Stimulated activated CD8-positive, alpha-beta memory T cell treated with anti-CD3 and anti-CD28 coated beads, Interleukin-7, amount 100 ng/mL, for 48 hours (primary cell): ENCODE measurements around the gene C10orf105.
A peak's percentile ranks its signal among the peaks of the same experiment; 100 is the strongest.

Experiments
- DNase-seq, 2 donors: peaks; one replicate each; pipeline ENCODE4 v3.0.0-alpha.2; 2020; ENCODE audit warnings: low read depth in 1 of 2; ENCODE audit errors: extremely low read depth in 1 of 2

The C10orf105 gene

GRCh38 chr10:71737834-71738197 is 18.2 kb upstream of the C10orf105 start:
- no peak for DNase-seq

DNA sequence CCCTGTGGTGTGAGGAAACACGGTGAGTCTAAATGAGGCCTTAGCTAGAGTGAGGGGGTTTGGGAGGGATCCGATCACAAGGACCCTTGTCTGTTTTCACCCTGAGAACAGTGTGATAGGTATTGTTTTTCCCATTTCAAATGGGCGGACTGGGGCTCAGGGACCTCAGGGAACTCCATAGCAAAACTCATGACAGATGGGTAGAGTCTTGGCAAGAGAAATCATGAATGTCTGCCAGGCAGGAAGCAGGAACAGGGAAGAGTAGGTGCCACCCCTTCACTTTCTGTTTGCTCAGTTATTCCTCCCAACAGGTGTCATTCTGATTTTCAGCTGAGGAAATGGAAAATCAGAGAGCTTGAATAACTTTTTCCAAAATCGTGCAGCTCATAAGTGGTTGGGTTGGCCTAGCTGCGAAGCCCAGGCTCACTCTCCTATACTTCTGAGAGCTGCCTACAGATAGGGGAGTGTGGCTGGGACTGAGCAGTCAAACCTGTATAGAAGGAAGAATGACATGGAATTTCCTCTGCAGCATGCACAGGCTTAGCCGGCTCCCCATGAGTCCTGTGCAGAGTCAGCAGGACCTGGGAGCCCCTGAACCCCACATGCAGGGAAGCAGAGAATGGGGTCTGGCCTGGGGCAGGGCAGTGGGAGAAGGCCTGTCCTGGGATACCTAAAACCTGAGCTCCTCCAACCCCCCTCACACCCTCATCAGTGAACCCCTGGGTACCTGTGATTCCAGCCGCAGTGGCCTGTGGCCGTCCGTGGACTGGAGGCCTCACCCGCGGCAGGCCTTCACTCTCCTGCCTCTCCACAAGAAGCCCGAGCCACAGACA is 17.6 kb upstream of the C10orf105 start:
- no peak for DNase-seq

GRCh38 chr10:71736570-71736952 is 17.0 kb upstream of the C10orf105 start:
- no peak for DNase-seq

- peak in 1 of 2 donors; percentile 59 for DNase-seq
Observed at GRCh38 chr10:71735709-71736569, 16.4 kb upstream of the C10orf105 start.

DNA sequence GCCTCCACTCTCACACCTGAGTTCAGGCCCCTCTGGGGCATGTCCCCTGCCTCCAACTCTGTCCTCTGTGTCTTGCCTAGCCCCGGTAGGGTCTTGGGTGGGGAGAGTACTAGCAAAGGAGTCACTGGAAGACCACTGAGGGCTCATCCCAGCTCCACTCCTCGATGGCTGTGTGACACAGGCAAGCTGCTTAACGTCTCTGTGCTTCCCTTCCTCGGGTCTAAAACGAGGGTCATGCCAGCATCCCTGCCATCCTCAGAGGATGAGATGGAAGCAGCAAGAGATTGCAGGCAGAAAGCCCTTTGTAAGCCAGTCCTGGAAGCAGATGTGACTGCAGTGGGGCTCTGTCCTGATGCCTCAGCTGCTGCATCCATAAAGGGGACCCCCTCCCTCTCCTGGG is 15.2 kb upstream of the C10orf105 start:
- DNase-seq, result no peak

DNA sequence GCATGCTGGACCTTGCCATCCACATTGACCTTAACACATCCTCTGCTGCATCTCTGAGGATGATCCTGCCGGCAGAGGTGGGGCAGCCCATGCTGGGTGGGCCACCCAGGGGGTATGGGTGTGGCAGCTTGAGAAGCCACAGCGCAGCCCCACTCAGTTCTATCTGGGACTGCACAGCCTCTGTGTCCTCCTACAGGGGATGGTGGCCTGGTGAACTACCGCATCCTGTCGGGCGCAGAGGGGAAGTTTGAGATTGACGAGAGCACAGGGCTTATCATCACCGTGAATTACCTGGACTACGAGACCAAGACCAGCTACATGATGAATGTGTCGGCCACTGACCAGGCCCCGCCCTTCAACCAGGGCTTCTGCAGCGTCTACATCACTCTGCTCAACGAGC is 12.2 kb upstream of the C10orf105 start:
- DNase-seq, result no peak

- no peak for DNase-seq
Observed at GRCh38 chr10:71729161-71729636, 9.6 kb upstream of the C10orf105 start.

- DNase-seq, result no peak
Observed at GRCh38 chr10:71727738-71728737, 8.5 kb upstream of the C10orf105 start.

DNA sequence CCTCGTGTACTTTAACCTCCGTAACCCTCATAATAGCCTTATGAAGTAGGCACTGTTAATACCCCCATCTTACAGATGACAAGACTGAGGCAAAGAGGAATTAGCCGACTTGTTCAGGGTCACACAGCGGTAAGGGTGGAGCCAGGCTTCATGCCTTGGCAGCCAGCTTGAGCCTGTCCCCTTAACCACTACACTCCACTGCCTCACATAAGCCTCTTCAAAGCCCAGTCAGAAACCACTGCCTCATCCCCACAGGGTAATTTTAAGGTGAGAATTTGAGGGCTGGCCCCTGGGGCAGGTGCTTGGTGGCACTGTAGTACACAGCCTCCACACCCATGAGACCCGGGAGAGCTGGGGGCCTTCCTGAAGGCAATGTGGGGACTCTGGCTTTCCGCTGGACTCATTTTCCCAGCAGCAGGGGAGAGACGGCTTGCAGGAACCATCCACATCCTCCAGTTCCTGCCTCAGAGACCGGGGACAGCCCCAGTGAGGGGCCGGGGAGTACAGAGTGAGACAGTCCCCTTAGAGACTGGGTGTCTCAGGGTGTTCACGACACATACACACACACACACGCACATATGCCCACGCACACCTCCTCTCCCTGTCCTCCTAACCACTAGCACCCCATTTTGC is 7.6 kb upstream of the C10orf105 start:
- DNase-seq, result no peak

DNA sequence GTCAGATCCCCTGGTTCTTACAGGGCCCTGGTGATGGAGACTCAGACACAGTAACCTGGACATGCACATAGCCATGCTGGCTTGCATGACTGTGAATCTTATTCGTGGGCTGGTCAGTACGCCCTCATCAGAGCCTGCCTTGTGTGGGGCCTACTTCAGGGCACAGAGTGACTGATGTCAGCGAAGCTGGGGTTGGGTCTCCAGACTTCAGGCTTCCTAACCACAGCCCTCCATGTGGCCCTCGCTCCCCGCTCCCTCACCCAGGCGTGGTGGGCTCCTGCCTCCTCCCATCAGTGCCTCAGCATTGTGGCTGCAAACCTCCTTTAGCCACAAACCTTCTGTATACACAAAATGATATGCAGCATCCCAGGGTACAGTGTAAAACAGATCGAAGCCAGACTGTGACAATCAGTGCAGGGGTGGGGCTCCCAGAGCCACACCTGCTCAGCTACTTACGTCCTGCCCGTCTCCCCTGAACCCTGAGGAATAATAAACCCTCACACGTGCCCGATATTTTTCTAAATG is 7.1 kb upstream of the C10orf105 start:
- DNase-seq, result peak in 1 of 2 donors; percentile 66

- DNase-seq, result peak; percentile 69 to 88
Observed at GRCh38 chr10:71725998-71726579, 6.5 kb upstream of the C10orf105 start.

DNA sequence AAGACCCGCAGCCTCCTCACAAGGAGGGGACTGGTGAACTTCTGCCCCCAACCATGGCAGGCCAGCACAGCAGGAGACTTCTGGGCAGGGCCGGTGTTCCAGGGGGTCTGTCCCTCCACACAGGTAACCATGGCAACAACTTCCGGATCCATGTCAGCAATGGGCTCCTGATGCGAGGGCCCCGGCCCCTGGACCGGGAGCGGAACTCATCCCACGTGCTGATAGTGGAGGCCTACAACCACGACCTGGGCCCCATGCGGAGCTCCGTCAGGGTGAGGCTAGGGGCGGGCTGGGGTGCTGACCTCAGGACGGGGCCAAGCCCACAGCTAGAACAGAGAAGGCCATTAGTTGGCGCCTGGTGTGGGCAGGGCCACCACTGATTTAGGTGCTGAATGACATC is 5.7 kb upstream of the C10orf105 start:
- DNase-seq, result no peak

DNA sequence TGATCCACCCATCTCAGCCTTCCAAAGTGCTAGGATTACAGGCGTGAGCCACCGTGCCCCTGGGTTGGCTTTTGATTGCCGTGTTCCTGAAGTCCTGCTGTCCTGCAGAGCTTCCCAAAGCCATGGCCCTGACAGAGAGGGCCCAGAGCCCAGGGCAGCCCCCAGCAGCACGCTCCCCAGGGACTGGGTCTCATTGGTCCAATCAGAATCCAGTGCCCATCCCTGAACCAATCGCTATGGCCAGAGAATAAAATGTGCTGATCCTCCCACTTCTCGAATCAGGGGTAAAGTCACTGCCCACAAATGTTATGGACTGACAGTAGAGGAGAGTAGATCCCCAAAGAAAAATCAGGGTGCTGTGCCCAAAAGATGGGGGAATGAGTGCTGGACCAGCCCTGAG is 5.0 kb upstream of the C10orf105 start:
- no peak for DNase-seq

DNA sequence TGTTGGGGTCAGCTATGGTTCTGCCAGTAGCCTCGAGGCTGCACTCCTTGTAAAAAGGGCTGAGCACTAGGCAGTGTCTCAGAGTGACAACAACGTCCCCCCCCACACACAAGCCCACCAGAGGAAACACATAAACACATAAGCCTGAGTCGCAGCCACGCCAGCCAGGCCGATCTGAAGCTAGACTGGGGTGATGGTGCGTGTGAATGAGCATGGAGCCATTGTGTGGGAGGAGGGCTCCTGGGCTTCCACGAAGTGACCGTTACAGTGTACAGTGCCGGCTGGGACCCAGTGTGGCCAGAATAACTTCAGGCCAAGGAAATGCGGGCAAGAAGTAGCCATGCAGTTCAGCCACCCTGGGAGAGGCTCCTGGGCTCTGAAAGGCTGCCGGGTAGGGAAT is 3.7 kb upstream of the C10orf105 start:
- DNase-seq, result no peak

- DNase-seq, result no peak
Observed at GRCh38 chr10:71722849-71723248, 3.3 kb upstream of the C10orf105 start.

DNA sequence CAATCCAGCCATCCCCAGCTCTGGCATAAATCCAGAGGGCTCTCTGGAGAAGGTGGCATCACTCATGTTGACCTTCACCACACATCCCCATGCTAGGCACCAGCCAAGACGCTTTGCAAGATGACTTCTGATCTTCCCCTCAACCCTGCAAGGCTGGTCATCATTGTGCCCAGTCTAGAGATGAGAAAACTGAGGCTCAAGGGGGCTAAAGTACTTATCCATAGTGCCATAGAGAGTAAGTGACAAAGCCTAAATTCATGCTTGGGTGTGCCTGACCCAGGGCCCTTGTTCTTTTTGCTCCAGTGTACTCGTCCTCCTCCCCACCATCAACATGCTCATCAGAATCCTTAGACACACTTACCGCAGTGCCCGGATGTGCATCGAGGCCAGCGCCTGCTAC is 1.7 kb upstream of the C10orf105 start:
- DNase-seq, result no peak

GRCh38 chr10:71720288-71720687 is 710 bp upstream of the C10orf105 start:
- DNase-seq, result no peak

DNA sequence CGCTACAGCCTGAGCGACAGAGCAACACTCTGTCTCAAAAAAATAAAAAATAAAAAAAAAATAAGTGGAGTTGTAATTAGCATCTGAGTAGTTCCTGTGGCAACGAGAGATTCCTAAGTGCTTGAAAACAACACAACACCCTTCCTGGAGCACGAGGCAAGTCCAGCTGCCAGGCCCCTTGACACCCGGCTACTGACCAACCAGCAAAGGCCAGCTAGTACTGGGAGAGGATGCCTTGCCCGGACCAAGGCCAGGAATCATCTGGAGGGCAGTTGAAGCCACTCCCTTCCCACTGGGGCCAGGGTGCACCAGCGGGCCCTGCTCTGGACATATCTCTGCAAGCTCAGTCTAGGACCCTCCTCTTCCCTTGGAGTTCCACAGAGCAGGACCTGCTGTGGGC is 536 bp downstream of the C10orf105 start:
- no peak for DNase-seq

GRCh38 chr10:71718165-71718698 is 1.3 kb downstream of the C10orf105 start:
- DNase-seq, result no peak
